OCI-LY3 (cell line): ENCODE results near the gene IMMP2L.

Experiments used
- CTCF ChIP-seq: fragments of 200-600, 300-600 bp; sonication (generic); IDR thresholded peaks from 2 replicates; pipeline ENCODE4 v1.5.1; 2014; ENCODE audit warnings: antibody characterized with exemption, low read length, low read depth
- EZH2phosphoT487 ChIP-seq: fragments of 200-600 bp; shearing (Covaris generic); IDR thresholded peaks from 2 replicates; pipeline ENCODE4 v1.6.1; 2018; ENCODE audit warnings: antibody characterized with exemption, mixed run types, low read depth

DNA sequence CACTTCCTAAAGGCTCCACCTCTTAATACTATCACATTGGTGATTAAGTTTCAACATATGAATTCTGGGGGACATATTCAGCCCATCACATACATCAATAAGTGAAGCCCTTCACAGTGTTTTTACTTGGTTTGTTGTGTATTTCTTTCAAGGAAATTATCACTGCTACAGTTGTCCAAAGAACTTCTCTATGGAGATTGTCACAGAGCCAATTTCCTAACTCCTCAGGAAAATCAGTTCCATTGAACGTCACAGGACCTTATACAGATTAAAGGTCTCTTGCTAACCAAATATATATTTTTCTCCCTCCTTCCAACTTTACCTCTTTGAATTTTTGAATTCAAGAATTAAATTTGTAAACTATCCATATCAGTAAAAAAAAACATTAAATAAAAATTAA, 357.0 kb downstream of the IMMP2L start:
- TF ChIP-seq CTCF = no peak
- no peak for TF ChIP-seq EZH2phosphoT487
